Activated CD4-positive, alpha-beta memory T cell treated with anti-CD3 and anti-CD28 coated beads for 36 hours (primary cell): ENCODE measurements around the gene CLEC4E. TPM values are rescaled to one million over a fixed set of nuclear protein-coding genes. Genes with fewer than 3 reads are reported as not detected.
"Not testable (repeated sequence)": the region's sequence is repeated elsewhere in the genome, so short reads cannot be mapped to it uniquely, and the experiment has no call there.

Experiments used
- CTCF ChIA-PET: fragments of 350-600 bp; sonication (Branson Sonifier 250); formaldehyde crosslinking; loops from one replicate; lab custom pipeline; 2021; ENCODE audit warnings: antibody characterized with exemption, inconsistent platforms; lab: Charles Lee
- POLR2A ChIA-PET: fragments of 350-600 bp; sonication (Branson Sonifier 250); formaldehyde crosslinking; loops from one replicate; lab custom pipeline; 2021; ENCODE audit warnings: antibody characterized with exemption; lab: Charles Lee
- DNase-seq: peaks from one replicate; pipeline ENCODE4 v3.0.0-alpha.2; 2020
- H3K27ac Mint-ChIP-seq: one replicate; pipeline ENCODE4 v1.8.0; 2021; ENCODE audit warnings: mixed read lengths
- H3K27me3 Mint-ChIP-seq: one replicate; pipeline ENCODE4 v1.8.0; 2021; ENCODE audit warnings: mixed read lengths
- H3K36me3 Mint-ChIP-seq: one replicate; pipeline ENCODE4 v1.8.0; 2021; ENCODE audit warnings: mixed read lengths
- H3K4me1 Mint-ChIP-seq: one replicate; pipeline ENCODE4 v1.8.0; 2021; ENCODE audit warnings: low read depth, mixed read lengths
- H3K4me3 Mint-ChIP-seq: one replicate; pipeline ENCODE4 v1.8.0; 2021; ENCODE audit warnings: mild to moderate bottlenecking, mixed read lengths
- H3K9me3 Mint-ChIP-seq: one replicate; pipeline ENCODE4 v1.8.0; 2021; ENCODE audit warnings: mixed read lengths
- intact Hi-C: fragments of 100-400 bp; cut with micrococcal nuclease; formaldehyde crosslinking; loops from one replicate; pipeline ENCODE4 v1.15.1; 2023
- total RNA-seq, 2 experiments: library from RNA; stranded (reverse); gene quantifications; one replicate each; pipeline ENCODE4 v1.2.3, GENCODE V29; 2021

Gene CLEC4E
- total RNA-seq, 2 experiments from 2014 or later: not detected

DNA sequence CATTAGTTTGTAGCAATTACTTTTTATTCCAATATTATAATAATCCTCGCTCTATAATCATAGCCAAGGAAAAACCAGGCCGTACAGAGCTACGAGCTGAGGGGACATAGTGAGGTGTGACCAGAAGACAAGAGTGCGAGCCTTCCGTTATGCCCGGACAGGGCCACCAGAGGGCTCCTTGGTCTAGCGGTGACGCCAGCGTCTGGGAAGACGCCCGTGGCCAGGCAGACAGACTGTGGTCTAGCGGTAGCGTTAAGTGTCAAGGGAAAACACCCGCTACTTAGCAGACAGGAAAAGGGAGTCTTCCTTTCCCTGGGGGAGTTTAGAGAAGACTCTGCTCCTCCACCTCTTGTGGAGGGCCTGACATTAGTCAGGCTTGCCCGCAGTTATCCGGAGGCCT lies 2.9 kb downstream of the CLEC4E start:
- H3K9me3 Mint-ChIP-seq, H3K4me3 Mint-ChIP-seq, H3K27ac Mint-ChIP-seq, intact Hi-C loops, POLR2A ChIA-PET, CTCF ChIA-PET, H3K36me3 Mint-ChIP-seq, DNase-seq, H3K4me1 Mint-ChIP-seq: not testable (repeated sequence)
- H3K27me3 Mint-ChIP-seq: peaks cover 42% of the 10 kb centered on the region

- POLR2A ChIA-PET: no interaction called here
- no peaks in the 10 kb centered on the region for H3K36me3 Mint-ChIP-seq
- no peaks in the 10 kb centered on the region for H3K4me1 Mint-ChIP-seq
- H3K27ac Mint-ChIP-seq: no peak overlapping the region
- peaks cover 27% of the 10 kb centered on the region for H3K27me3 Mint-ChIP-seq
- no peak for DNase-seq
- H3K4me3 Mint-ChIP-seq: no peak overlapping the region
- CTCF ChIA-PET: no interaction called here
- intact Hi-C loops: no loop called here
- no peaks in the 10 kb centered on the region for H3K9me3 Mint-ChIP-seq
Measured at GRCh38 chr12:8532045-8532444, 8.7 kb downstream of the CLEC4E start.

DNA sequence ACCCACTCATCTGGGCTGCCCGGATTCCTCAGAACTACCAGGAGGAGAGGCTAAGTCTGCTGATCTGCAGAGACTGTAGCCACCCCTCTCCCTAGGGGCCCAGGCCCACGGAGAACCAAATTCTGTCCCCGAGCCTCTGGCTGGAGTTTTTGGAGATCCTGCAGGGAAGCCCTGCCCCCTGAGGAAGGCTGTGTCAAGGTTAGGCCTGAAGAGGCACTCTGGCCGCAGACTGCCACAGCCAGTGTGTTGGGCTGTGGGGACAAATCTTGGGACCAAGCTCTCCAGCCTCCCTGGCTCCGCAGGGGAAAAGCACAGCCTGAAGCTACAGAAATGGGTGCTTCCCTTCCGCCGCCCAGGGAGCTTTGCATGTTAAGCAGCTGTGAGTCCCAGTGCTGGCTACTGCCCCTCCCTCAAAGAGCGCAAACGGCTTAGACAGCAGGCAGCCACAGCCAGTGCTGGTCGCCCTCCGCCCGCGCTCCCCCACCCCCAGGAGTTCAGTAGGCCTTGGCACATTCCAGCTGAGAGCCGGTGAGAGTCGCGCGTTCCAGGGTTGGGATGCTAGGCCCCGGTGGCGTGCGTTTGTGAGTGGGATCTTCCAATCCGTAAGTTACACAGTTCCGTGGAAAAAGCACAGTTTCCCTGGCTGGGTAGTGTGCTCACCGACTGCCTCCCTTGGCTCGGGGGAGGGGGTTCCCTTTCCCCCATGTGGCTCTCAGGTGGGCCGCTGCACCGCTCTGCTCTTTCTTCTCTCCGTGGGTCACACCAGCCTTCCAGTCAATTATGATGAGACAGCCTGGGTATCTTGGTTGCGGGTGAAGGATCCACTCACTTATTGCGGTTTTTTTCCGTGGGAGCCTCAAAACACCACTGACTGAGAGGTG lies 13.2 kb downstream of the CLEC4E start:
- peaks cover 30% of the 10 kb centered on the region for H3K27me3 Mint-ChIP-seq
- no peak overlapping the region for H3K4me3 Mint-ChIP-seq
- DNase-seq: no peak
- intact Hi-C loops: no loop called here
- POLR2A ChIA-PET: no interaction called here
- no peaks in the 10 kb centered on the region for H3K36me3 Mint-ChIP-seq
- CTCF ChIA-PET: interaction anchor here (0.8 kb wide), 1 partner anchor 17 kb away, joined by 4 read pairs; no protein-coding TSS in a partner anchor
- no peaks in the 10 kb centered on the region for H3K4me1 Mint-ChIP-seq
- H3K27ac Mint-ChIP-seq: no peak overlapping the region
- peaks cover 4% of the 10 kb centered on the region for H3K9me3 Mint-ChIP-seq

GRCh38 chr12:8519171-8519570 lies 21.5 kb downstream of the CLEC4E start:
- no peak for DNase-seq
- ChIA-PET POLR2A (no interaction called here), CTCF (interaction anchor here (1.9 kb wide), 1 partner anchor 25 kb away, joined by 5 read pairs; no protein-coding TSS in a partner anchor)
- Mint-ChIP-seq H3K9me3 (no peaks in the 10 kb centered on the region), H3K27me3 (peaks cover 34% of the 10 kb centered on the region), H3K4me1 (no peaks in the 10 kb centered on the region), H3K27ac (no peak overlapping the region), H3K36me3 (no peaks in the 10 kb centered on the region), H3K4me3 (no peak overlapping the region)
- intact Hi-C loops: no loop called here

- no peak overlapping the region for H3K27ac Mint-ChIP-seq
- no peaks in the 10 kb centered on the region for H3K9me3 Mint-ChIP-seq
- intact Hi-C loops: no loop called here
- no peak for DNase-seq
- ChIA-PET POLR2A (no interaction called here), CTCF (interaction anchor here (1.9 kb wide), 1 partner anchor 26 kb away, joined by 5 read pairs; no protein-coding TSS in a partner anchor)
- peaks cover 34% of the 10 kb centered on the region for H3K27me3 Mint-ChIP-seq
- H3K4me1 Mint-ChIP-seq: no peaks in the 10 kb centered on the region
- no peak overlapping the region for H3K4me3 Mint-ChIP-seq
- no peaks in the 10 kb centered on the region for H3K36me3 Mint-ChIP-seq
Measured at GRCh38 chr12:8517971-8518370, 22.7 kb downstream of the CLEC4E start.

- no peaks in the 10 kb centered on the region for H3K4me1 Mint-ChIP-seq
- intact Hi-C loops: no loop called here
- H3K4me3 Mint-ChIP-seq: no peak within 1 kb of the TSS
- no peaks in the 10 kb centered on the region for H3K36me3 Mint-ChIP-seq
- DNase-seq: no peak
- peaks cover 24% of the 10 kb centered on the region for H3K27me3 Mint-ChIP-seq
- no peak within 1 kb of the TSS for H3K27ac Mint-ChIP-seq
- POLR2A ChIA-PET: no interaction called here
- H3K9me3 Mint-ChIP-seq: no peaks in the 10 kb centered on the region
- CTCF ChIA-PET: no interaction called here
Measured at GRCh38 chr12:8513256-8513655, 27.4 kb downstream of the CLEC4E start, which contains the start of gene CLEC4D. Gene CLEC4D, plus strand, starts transcription at chr12:8513503. Its CDS starts 230 bp downstream, at chr12:8513733.

DNA sequence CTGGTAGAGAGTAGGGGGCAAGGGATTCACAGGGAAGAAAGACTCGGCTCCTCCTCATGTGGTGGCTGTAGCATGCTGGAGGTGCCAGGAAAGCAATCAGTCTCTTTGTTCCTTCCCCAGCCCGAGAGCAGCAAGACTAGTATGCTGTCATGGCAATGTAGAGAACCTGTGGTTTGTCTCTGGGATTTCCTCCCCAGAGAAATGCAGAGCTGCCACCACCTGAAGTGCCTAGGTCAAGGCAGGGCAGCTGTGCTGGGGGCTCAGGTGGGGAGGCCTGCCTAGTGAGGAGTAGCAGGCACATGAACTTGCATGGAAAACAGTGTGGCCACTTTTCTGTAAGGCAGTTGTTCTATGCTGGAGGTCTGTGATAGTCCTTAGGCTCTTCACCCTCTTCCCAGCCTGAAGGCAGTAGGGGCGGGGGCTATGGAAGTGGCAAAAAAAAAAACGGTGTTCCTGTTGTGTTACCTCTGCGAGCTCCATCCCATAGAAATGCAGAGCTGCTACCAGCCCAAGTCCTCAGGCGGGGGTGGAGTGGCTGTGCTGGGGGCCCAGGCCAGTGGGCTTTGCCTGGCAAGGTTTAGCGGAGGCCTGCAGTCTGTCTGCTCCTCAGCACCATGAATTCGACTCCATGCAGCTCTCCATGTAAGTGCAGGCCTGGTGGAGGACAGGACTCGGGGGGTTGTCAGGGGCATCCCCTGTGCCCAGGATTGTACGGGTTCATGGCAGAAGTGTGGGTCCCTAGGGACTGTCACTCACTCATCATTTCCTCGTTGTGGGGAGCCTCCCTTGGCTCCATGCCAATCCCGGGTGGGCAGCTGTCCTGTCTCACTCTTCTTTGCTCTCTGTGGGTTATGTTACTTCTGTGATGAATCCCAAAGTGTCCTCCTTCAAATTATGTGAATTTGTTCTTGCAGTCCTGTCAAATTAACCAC lies 31.5 kb downstream of the CLEC4E start:
- no peaks in the 10 kb centered on the region for H3K4me1 Mint-ChIP-seq
- intact Hi-C loops: no loop called here
- peaks cover 7% of the 10 kb centered on the region for H3K27me3 Mint-ChIP-seq
- ChIA-PET CTCF (interaction anchor here (0.7 to 1.5 kb wide), 2 partner anchors 35 to 272 kb away, joined by 3 to 4 read pairs; no protein-coding TSS in a partner anchor), POLR2A (no interaction called here)
- H3K9me3 Mint-ChIP-seq: no peaks in the 10 kb centered on the region
- H3K36me3 Mint-ChIP-seq: no peaks in the 10 kb centered on the region
- no peak overlapping the region for H3K27ac Mint-ChIP-seq
- H3K4me3 Mint-ChIP-seq: no peak overlapping the region
- DNase-seq: no peak

DNA sequence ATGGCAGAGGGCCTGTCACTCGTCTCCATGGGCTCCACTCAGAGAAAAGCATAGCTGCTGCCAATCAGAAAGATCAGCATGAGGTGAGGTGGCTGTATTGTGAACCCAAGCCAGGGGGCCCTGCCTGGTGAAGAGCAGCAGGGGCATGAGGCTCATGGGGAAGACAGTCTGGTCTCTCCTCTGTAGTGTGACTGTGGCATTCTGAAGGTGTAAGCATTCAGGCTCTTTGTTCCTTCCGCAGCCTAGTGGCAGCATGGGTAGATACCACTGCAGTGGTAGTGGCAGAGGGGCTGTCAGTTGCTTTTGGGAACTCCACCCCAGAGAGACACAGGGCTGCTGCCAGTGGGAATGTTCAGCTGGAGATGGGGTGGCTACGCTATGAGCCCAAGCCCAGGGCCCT lies 32.5 kb downstream of the CLEC4E start:
- Mint-ChIP-seq H3K27ac (no peak overlapping the region), H3K9me3 (no peaks in the 10 kb centered on the region), H3K4me3 (no peak overlapping the region), H3K36me3 (no peaks in the 10 kb centered on the region), H3K4me1 (no peaks in the 10 kb centered on the region), H3K27me3 (peaks cover 3% of the 10 kb centered on the region)
- POLR2A ChIA-PET: no interaction called here
- DNase-seq: no peak
- CTCF ChIA-PET: no interaction called here
- intact Hi-C loops: no loop called here

GRCh38 chr12:8507596-8507995 lies 33.1 kb downstream of the CLEC4E start:
- no peak for DNase-seq
- H3K27me3 Mint-ChIP-seq: peaks cover 3% of the 10 kb centered on the region
- no peaks in the 10 kb centered on the region for H3K36me3 Mint-ChIP-seq
- H3K9me3 Mint-ChIP-seq: no peaks in the 10 kb centered on the region
- intact Hi-C loops: no loop called here
- CTCF ChIA-PET: no interaction called here
- no peak overlapping the region for H3K27ac Mint-ChIP-seq
- H3K4me3 Mint-ChIP-seq: no peak overlapping the region
- H3K4me1 Mint-ChIP-seq: no peaks in the 10 kb centered on the region
- POLR2A ChIA-PET: no interaction called here

- Mint-ChIP-seq H3K4me1 (peaks cover 4% of the 10 kb centered on the region), H3K36me3 (no peaks in the 10 kb centered on the region), H3K4me3 (no peak overlapping the region), H3K27me3 (peaks cover 3% of the 10 kb centered on the region), H3K27ac (no peak overlapping the region), H3K9me3 (no peaks in the 10 kb centered on the region)
- POLR2A ChIA-PET: no interaction called here
- CTCF ChIA-PET: no interaction called here
- DNase-seq: no peak
- intact Hi-C loops: no loop called here
Measured at GRCh38 chr12:8504351-8504750, 36.4 kb downstream of the CLEC4E start.

- Mint-ChIP-seq H3K27me3 (peaks cover 6% of the 10 kb centered on the region), H3K4me1 (peaks cover 4% of the 10 kb centered on the region), H3K27ac (no peak overlapping the region), H3K9me3 (no peaks in the 10 kb centered on the region), H3K4me3 (no peak overlapping the region), H3K36me3 (no peaks in the 10 kb centered on the region)
- POLR2A ChIA-PET: no interaction called here
- DNase-seq: no peak
- intact Hi-C loops: no loop called here
- CTCF ChIA-PET: interaction anchor here (0.9 to 2.6 kb wide), 2 partner anchors 42 to 388 kb away, joined by 3 to 11 read pairs; no protein-coding TSS in a partner anchor
Measured at GRCh38 chr12:8501720-8502119, 39.0 kb downstream of the CLEC4E start.

DNA sequence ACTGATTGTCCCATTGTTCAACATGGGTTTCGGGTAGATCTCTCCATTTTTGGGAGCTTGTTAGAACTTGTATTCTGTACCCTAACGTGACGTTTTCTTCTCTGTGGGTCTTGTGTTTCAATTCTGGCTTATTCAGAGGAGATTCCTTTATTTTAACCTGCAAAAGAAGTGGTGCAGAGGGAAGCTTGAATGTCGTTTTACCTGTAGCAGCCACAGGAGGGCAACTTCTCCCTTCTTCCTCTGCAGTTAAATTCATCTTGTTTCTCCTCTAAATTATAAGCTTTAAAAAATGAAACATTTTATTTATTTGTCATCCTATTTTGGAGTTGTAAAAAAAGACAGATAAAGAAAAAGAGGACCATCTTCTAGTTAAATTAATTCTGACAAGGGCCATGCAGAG lies 41.1 kb downstream of the CLEC4E start:
- intact Hi-C loops: no loop called here
- no peak for DNase-seq
- Mint-ChIP-seq H3K4me1 (peaks cover 4% of the 10 kb centered on the region), H3K27ac (no peak overlapping the region), H3K27me3 (peaks cover 6% of the 10 kb centered on the region), H3K36me3 (no peaks in the 10 kb centered on the region), H3K4me3 (no peak overlapping the region), H3K9me3 (no peaks in the 10 kb centered on the region)
- CTCF ChIA-PET: interaction anchor here (1.4 kb wide), 1 partner anchor 45 kb away, joined by 6 read pairs; no protein-coding TSS in a partner anchor
- POLR2A ChIA-PET: no interaction called here
